Measurements from ENCODE around the gene ENTPD1. TPM values are rescaled to one million over a fixed set of nuclear protein-coding genes. Genes with fewer than 3 reads are reported as not detected.
"Not testable (repeated sequence)": the region's sequence is repeated elsewhere in the genome, so short reads cannot be mapped to it uniquely, and the experiment has no call there.

ENTPD1 gene
- total and polyA plus RNA-seq, 8 donors: 3.7 to 56.7 (median 9.7) TPM

- peaks cover 0 to 13% (median 8%) of the 10 kb centered on the region in 4 donors for H3K4me1 ChIP-seq
- no peak for DNase-seq
- intact Hi-C loops (cut with DNase I; ENCODE audit: low total_unique reads): no loop called here
- 86 to 96% (median 92%) methylated on average over 4 of the region's 4 CpGs for WGBS, 5 donors
- peaks cover 10 to 53% (median 43%) of the 10 kb centered on the region in 4 donors for H3K36me3 ChIP-seq
- H3K4me3 ChIP-seq: no peak overlapping the region
- no peak overlapping the region for H3K27ac ChIP-seq
- TF ChIP-seq POLR2AphosphoS5 (IDR thresholded peaks at IDR 0.05): no peak
- no peak for TF ChIP-seq CTCF (IDR thresholded peaks at IDR 0.05)
- TF ChIP-seq EP300 (IDR thresholded peaks at IDR 0.05): no peak
- no peak for TF ChIP-seq POLR2A (IDR thresholded peaks at IDR 0.05)
- H3K9me3 ChIP-seq: no peaks in the 10 kb centered on the region
- H3K27me3 ChIP-seq: no peaks in the 10 kb centered on the region
Observed at GRCh38 chr10:95867866-95868265, 111.9 kb downstream of the ENTPD1 start.

- TF ChIP-seq CTCF (IDR thresholded peaks at IDR 0.05) (no peak), POLR2AphosphoS5 (IDR thresholded peaks at IDR 0.05) (no peak), POLR2A (IDR thresholded peaks at IDR 0.05) (no peak), EP300 (IDR thresholded peaks at IDR 0.05) (no peak)
- Histone ChIP-seq H3K9me3 (no peaks in the 10 kb centered on the region), H3K4me3 (no peak overlapping the region), H3K27ac (no peak overlapping the region), H3K36me3 (peaks cover 24 to 78% (median 67%) of the 10 kb centered on the region in 4 donors), H3K4me1 (no peaks in the 10 kb centered on the region), H3K27me3 (no peaks in the 10 kb centered on the region)
- DNase-seq: no peak
- WGBS, 5 donors: 58 to 97% (median 94%) methylated on average over 2 of the region's 2 CpGs
- intact Hi-C loops (cut with DNase I; ENCODE audit: low total_unique reads): no loop called here
Observed at GRCh38 chr10:95872158-95872711, 116.3 kb downstream of the ENTPD1 start.

- 93 to 98% (median 97%) methylated on average over 2 of the region's 2 CpGs for WGBS, 5 donors
- Histone ChIP-seq H3K27me3 (no peaks in the 10 kb centered on the region), H3K27ac (no peak overlapping the region), H3K4me3 (no peak overlapping the region), H3K9me3 (no peaks in the 10 kb centered on the region), H3K36me3 (peaks cover 19 to 69% (median 58%) of the 10 kb centered on the region in 4 donors), H3K4me1 (no peaks in the 10 kb centered on the region)
- no peak for DNase-seq
- intact Hi-C loops (cut with DNase I; ENCODE audit: low total_unique reads): no loop called here
- no peak for TF ChIP-seq POLR2A (IDR thresholded peaks at IDR 0.05)
- TF ChIP-seq EP300 (IDR thresholded peaks at IDR 0.05): no peak
- no peak for TF ChIP-seq CTCF (IDR thresholded peaks at IDR 0.05)
- no peak for TF ChIP-seq POLR2AphosphoS5 (IDR thresholded peaks at IDR 0.05)
Observed at GRCh38 chr10:95873139-95873538, 117.2 kb downstream of the ENTPD1 start.

- no peaks in the 10 kb centered on the region for H3K9me3 ChIP-seq
- no peak overlapping the region for H3K27ac ChIP-seq
- H3K4me1 ChIP-seq: no peaks in the 10 kb centered on the region
- no peaks in the 10 kb centered on the region for H3K27me3 ChIP-seq
- DNase-seq: no peak
- intact Hi-C loops (cut with DNase I; ENCODE audit: low total_unique reads): no loop called here
- H3K36me3 ChIP-seq: peaks cover 15 to 64% (median 55%) of the 10 kb centered on the region in 4 donors
- WGBS, 5 donors: 90 to 94% (median 94%) methylated on average over 4 of the region's 4 CpGs
- no peak for TF ChIP-seq POLR2A (IDR thresholded peaks at IDR 0.05)
- TF ChIP-seq POLR2AphosphoS5 (IDR thresholded peaks at IDR 0.05): no peak
- TF ChIP-seq EP300 (IDR thresholded peaks at IDR 0.05): no peak
- no peak for TF ChIP-seq CTCF (IDR thresholded peaks at IDR 0.05)
- no peak overlapping the region for H3K4me3 ChIP-seq
Observed at GRCh38 chr10:95873651-95874050, 117.7 kb downstream of the ENTPD1 start.

- intact Hi-C loops (cut with DNase I; ENCODE audit: low total_unique reads); H3K27me3 ChIP-seq; H3K9me3 ChIP-seq; H3K4me1 ChIP-seq; H3K4me3 ChIP-seq; H3K27ac ChIP-seq; DNase-seq: not testable (repeated sequence)
- H3K36me3 ChIP-seq: peaks cover 14 to 60% (median 55%) of the 10 kb centered on the region in 4 donors
Observed at GRCh38 chr10:95874783-95875182, 118.8 kb downstream of the ENTPD1 start.
